ENCODE results near the gene CNKSR1. TPM values are rescaled to one million over a fixed set of nuclear protein-coding genes. Genes with fewer than 3 reads are reported as not detected.

The CNKSR1 gene
- total and polyA plus RNA-seq, 2 of the 13 experiments (the other 11 are each of a cell fraction or from before 2014, with no cell fraction given) = 3.4 to 8.9 TPM

- Histone ChIP-seq H4K20me1 (ENCODE audit: insufficient read depth, low read length) (no peaks in the 10 kb centered on the region), H3K9me3 (ENCODE audit: low read length) (no peaks in the 10 kb centered on the region), H3K9ac (ENCODE audit: insufficient read depth, low read depth, low read length) (no peak overlapping the region), H3K36me3 (replicated peaks in 1 of 2; ENCODE audit: control insufficient read depth in 1 of 2, insufficient read depth in 2 of 2, low read length in 2 of 2) (no peaks in the 10 kb centered on the region), H2AFZ (ENCODE audit: low read length) (no peak overlapping the region), H3K27ac (ENCODE audit: extremely low read length, insufficient read depth, low read length) (no peak overlapping the region), H3K4me1 (ENCODE audit: insufficient read depth, low read length) (no peaks in the 10 kb centered on the region), H3K4me3 (replicated peaks in 1 of 3; ENCODE audit: insufficient read depth in 1 of 3, low read depth in 2 of 3, low read length in 3 of 3) (no peak overlapping the region), H3K4me2 (ENCODE audit: low read depth, low read length) (no peak overlapping the region), H3K79me2 (ENCODE audit: insufficient read depth, low read length) (no peaks in the 10 kb centered on the region), H3K27me3 (ENCODE audit: control insufficient read depth in 1 of 2, insufficient read depth in 2 of 2, low read length in 2 of 2) (peaks cover 0 to 1% of the 10 kb centered on the region in 2 experiments; a peak in 1 of 5 replicates)
- ATAC-seq = no peak
- POLR2A ChIA-PET = no interaction called here
- BruUV-seq (replicated peaks) = no TSS peak
- WGBS (ENCODE audit: low lambda C conversion rate) = 34% methylated on average over 5 of the region's 5 CpGs
- intact Hi-C loops (cut with micrococcal nuclease; ENCODE audit: unreplicated experiment) = no loop called here
- in situ Hi-C loops (cut with HindIII; ENCODE audit: extremely low pct_ligation_motif_present, low pct_unique_long_range_greater_than_20kb) = no loop called here
- no peak for FAIRE-seq
- CTCF ChIA-PET (ENCODE audit: low intra/inter-chr PET ratio, low total read pairs) = no interaction called here
- no peak for DNase-seq (ENCODE audit: low spot score)
- TF ChIP-seq TFDP2 (CRISPR knock-in tag; IDR thresholded peaks at IDR 0.05) (no peak), CEBPG (CRISPR knock-in tag; IDR thresholded peaks at IDR 0.05) (no peak), ZNF138 (CRISPR knock-in tag; IDR thresholded peaks at IDR 0.05; ENCODE audit: low read depth) (no peak), ZBTB34 (CRISPR knock-in tag; IDR thresholded peaks at IDR 0.05) (no peak), ZNF580 (CRISPR knock-in tag; IDR thresholded peaks at IDR 0.05; ENCODE audit: borderline replicate concordance, low read depth) (no peak), HES4 (CRISPR knock-in tag; IDR thresholded peaks at IDR 0.05; ENCODE audit: borderline replicate concordance) (no peak), NFATC3 (CRISPR knock-in tag; IDR thresholded peaks at IDR 0.05) (no peak), TP53 (CRISPR knock-in tag; conservative IDR thresholded peaks at IDR 0.05) (no peak), ZGPAT (CRISPR knock-in tag; IDR thresholded peaks at IDR 0.05) (no peak), POLR2A (IDR thresholded peaks at IDR 0.05; ENCODE audit: insufficient read depth in 1 of 2, low read depth in 2 of 2, low read length in 2 of 2) (no peak), ZNF513 (CRISPR knock-in tag; conservative IDR thresholded peaks at IDR 0.05) (no peak), SCMH1 (CRISPR knock-in tag; IDR thresholded peaks at IDR 0.05; ENCODE audit: borderline replicate concordance) (no peak), ZNF350 (CRISPR knock-in tag; IDR thresholded peaks at IDR 0.05; ENCODE audit: borderline replicate concordance, low read depth) (no peak)
These were observed 33.0 kb downstream of the CNKSR1 start for GRCh38 chr1:26210147-26210870.

Measured in HepG2 (cell line).